GM06990 (cell line): Measurements from ENCODE around the gene ACO2.
A peak's percentile ranks its signal among the peaks of the same experiment; 100 is the strongest.

ENCODE experiments used
- DNase-seq: peaks from one replicate; pipeline ENCODE4 v3.0.0-alpha.2; 2011; ENCODE audit not compliant: insufficient read length; ENCODE audit errors: extremely low read depth
- H3K27me3 ChIP-seq: replicated peaks from 2 replicates; pipeline ENCODE4 v1.6.0; 2011; ENCODE audit warnings: low read length; ENCODE audit not compliant: control insufficient read depth, insufficient read depth
- H3K36me3 ChIP-seq: 2 replicates; pipeline ENCODE4 v1.5.1; 2011; ENCODE audit warnings: low read length; ENCODE audit not compliant: control insufficient read depth, insufficient read depth
- H3K4me3 ChIP-seq: replicated peaks from 2 replicates; pipeline ENCODE4 v1.5.1; 2011; ENCODE audit warnings: low read depth, mild to moderate bottlenecking, control low read depth, low read length
- CTCF ChIP-seq: IDR thresholded peaks from 2 replicates; pipeline ENCODE4 v1.5.1; 2011; ENCODE audit warnings: low read length, control low read depth, mild to moderate bottlenecking, inconsistent platforms; ENCODE audit not compliant: insufficient read depth, poor library complexity, severe bottlenecking

Gene ACO2

GRCh38 chr22:41574847-41575381, 106.0 kb downstream of the ACO2 start:
- Histone ChIP-seq H3K27me3 (no peaks in the 10 kb centered on the region), H3K4me3 (no peak overlapping the region), H3K36me3 (peaks cover 12% of the 10 kb centered on the region)
- no peak for TF ChIP-seq CTCF
- no peak for DNase-seq

GRCh38 chr22:41575533-41575932, 106.6 kb downstream of the ACO2 start:
- Histone ChIP-seq H3K36me3 (peaks cover 12% of the 10 kb centered on the region), H3K27me3 (no peaks in the 10 kb centered on the region), H3K4me3 (no peak overlapping the region)
- no peak for TF ChIP-seq CTCF
- DNase-seq = no peak

GRCh38 chr22:41576877-41577276, 108.0 kb downstream of the ACO2 start:
- DNase-seq = peak; percentile 33
- Histone ChIP-seq H3K27me3 (no peaks in the 10 kb centered on the region), H3K36me3 (peaks cover 12% of the 10 kb centered on the region), H3K4me3 (no peak overlapping the region)
- TF ChIP-seq CTCF = peak; percentile 49

DNA sequence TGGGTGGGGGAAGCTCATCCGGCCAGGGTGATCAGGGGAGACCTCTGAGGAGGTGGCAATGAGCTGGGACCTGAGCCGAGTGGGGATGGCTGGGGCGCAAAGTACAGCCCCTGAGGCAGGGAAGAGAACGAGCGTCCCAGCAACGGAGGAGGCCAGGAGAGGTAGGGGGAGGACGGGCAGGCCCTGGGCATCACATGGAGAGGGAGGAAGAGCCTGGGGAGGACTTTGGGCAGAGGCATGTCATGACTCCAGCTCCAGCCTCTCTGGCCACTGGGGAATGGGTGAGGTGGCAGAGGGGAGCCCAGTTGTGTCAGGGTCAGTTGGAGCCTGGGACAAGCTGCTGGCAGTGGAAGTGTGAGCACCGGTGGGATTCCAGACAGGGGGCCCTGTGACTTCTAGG, 109.2 kb downstream of the ACO2 start:
- no peak overlapping the region for H3K4me3 ChIP-seq
- DNase-seq = no peak
- TF ChIP-seq CTCF = no peak
- peaks cover 12% of the 10 kb centered on the region for H3K36me3 ChIP-seq
- no peaks in the 10 kb centered on the region for H3K27me3 ChIP-seq
